ENCODE measurements around the gene HDAC5. TPM values are rescaled to one million over a fixed set of nuclear protein-coding genes. Genes with fewer than 3 reads are reported as not detected.

HDAC5 gene
- total RNA-seq (2014; rRNA removed; shearing (Covaris generic)): 84.4 and 98.7 TPM in 2 replicates
- polyA plus RNA-seq (2016; fragmentation: Nextera tagmentation; extraction: Ambion mirVana): 28.5 and 32.2 TPM in 2 replicates

GRCh38 chr17:44123356-44124117, at the start of gene HDAC5:
TSS of gene HDAC5 (minus strand) at chr17:44123641. CDS start at chr17:44117515, 6,126 bp downstream.
- in situ Hi-C loops (cut with MboI): no loop called here
- peak within 1 kb of the TSS; percentile 78 for H3K4me3 ChIP-seq
- WGBS, 2 experiments (ENCODE audit: low coverage in 1 of 2, low lambda C conversion rate in 2 of 2, missing lambda C conversion rate in 2 of 2): 1 to 3% methylated on average over 31 to 75 of the region's 78 CpGs
- no peaks in the 10 kb centered on the region for H3K9me3 ChIP-seq (ENCODE audit: low read depth)
- H3F3A ChIP-seq (ENCODE audit: insufficient read depth): no peaks in the 10 kb centered on the region
- H3K4me1 ChIP-seq (ENCODE audit: insufficient read depth): peaks cover 14% of the 10 kb centered on the region
- no peaks in the 10 kb centered on the region for H4K20me1 ChIP-seq (ENCODE audit: insufficient read depth)
- H3K9me2 ChIP-seq (ENCODE audit: insufficient read depth): no peaks in the 10 kb centered on the region
- no peaks in the 10 kb centered on the region for H3K27me3 ChIP-seq (replicated peaks; ENCODE audit: insufficient read depth)
- TF ChIP-seq EZH2 (IDR thresholded peaks at IDR 0.05; ENCODE audit: insufficient read depth, poor library complexity, severe bottlenecking): no peak
- no peak for TF ChIP-seq EZH2phosphoT487 (IDR thresholded peaks at IDR 0.05; ENCODE audit: insufficient read depth, low read depth)
- no peaks in the 10 kb centered on the region for H3K36me3 ChIP-seq (ENCODE audit: low read depth)
- peaks cover 48% of the 10 kb centered on the region for H3K79me2 ChIP-seq (ENCODE audit: insufficient read depth)
- peak within 1 kb of the TSS; percentile 75 for H2AFZ ChIP-seq
- H3K9ac ChIP-seq: peak within 1 kb of the TSS; percentile 94
- peak; percentile 96 for DNase-seq
- peak within 1 kb of the TSS; percentile 98 for H3K27ac ChIP-seq
- peak within 1 kb of the TSS; percentile 89 for H3K4me2 ChIP-seq (ENCODE audit: unreplicated experiment)

GRCh38 chr17:44171931-44172455, 48.6 kb upstream of the HDAC5 start:
- 56 to 62% methylated on average over 17 of the region's 17 CpGs for WGBS, 2 experiments (ENCODE audit: low coverage in 1 of 2, low lambda C conversion rate in 2 of 2, missing lambda C conversion rate in 2 of 2)
- in situ Hi-C loops (cut with MboI): no loop called here

GRCh38 chr17:44170499-44171201, 47.2 kb upstream of the HDAC5 start, which contains the start of gene ASB16:
TSS of gene ASB16 (plus strand) at chr17:44170704. CDS start at chr17:44170790, 86 bp downstream.
- H3K27me3 ChIP-seq (replicated peaks; ENCODE audit: insufficient read depth): no peaks in the 10 kb centered on the region
- H3K79me2 ChIP-seq (ENCODE audit: insufficient read depth): no peaks in the 10 kb centered on the region
- WGBS, 2 experiments (ENCODE audit: low coverage in 1 of 2, low lambda C conversion rate in 2 of 2, missing lambda C conversion rate in 2 of 2): 31 to 35% methylated on average over 21 of the region's 21 CpGs
- no peak within 1 kb of the TSS for H3K4me3 ChIP-seq
- in situ Hi-C loops (cut with MboI): no loop called here
- H3K9me2 ChIP-seq (ENCODE audit: insufficient read depth): no peaks in the 10 kb centered on the region
- H3K4me1 ChIP-seq (ENCODE audit: insufficient read depth): no peaks in the 10 kb centered on the region
- H3K9me3 ChIP-seq (ENCODE audit: low read depth): no peaks in the 10 kb centered on the region
- no peak within 1 kb of the TSS for H2AFZ ChIP-seq
- no peak within 1 kb of the TSS for H3K4me2 ChIP-seq (ENCODE audit: unreplicated experiment)
- no peak within 1 kb of the TSS for H3K9ac ChIP-seq
- H3K27ac ChIP-seq: no peak within 1 kb of the TSS
- 0 out of 2 replicates have a peak, but pooled peaks cover 3% of the 10 kb centered on the region for H3K36me3 ChIP-seq (ENCODE audit: low read depth)
- no peaks in the 10 kb centered on the region for H3F3A ChIP-seq (ENCODE audit: insufficient read depth)
- DNase-seq: peak; percentile 47
- no peaks in the 10 kb centered on the region for H4K20me1 ChIP-seq (ENCODE audit: insufficient read depth)
- no peak for TF ChIP-seq EZH2phosphoT487 (IDR thresholded peaks at IDR 0.05; ENCODE audit: insufficient read depth, low read depth)
- no peak for TF ChIP-seq EZH2 (IDR thresholded peaks at IDR 0.05; ENCODE audit: insufficient read depth, poor library complexity, severe bottlenecking)

More at GRCh38 chr17:44171931-44172455, 48.6 kb upstream of the HDAC5 start:
- no peaks in the 10 kb centered on the region for H3K79me2 ChIP-seq (ENCODE audit: insufficient read depth)
- no peak overlapping the region for H3K9ac ChIP-seq
- H3K36me3 ChIP-seq (ENCODE audit: low read depth): peaks cover 4% of the 10 kb centered on the region; the same call in 1 of the 2 replicates
- H3K4me2 ChIP-seq (ENCODE audit: unreplicated experiment): no peak overlapping the region
- H3K9me2 ChIP-seq (ENCODE audit: insufficient read depth): no peaks in the 10 kb centered on the region
- no peak overlapping the region for H3K4me3 ChIP-seq
- no peak for DNase-seq
- TF ChIP-seq EZH2phosphoT487 (IDR thresholded peaks at IDR 0.05; ENCODE audit: insufficient read depth, low read depth) (no peak), EZH2 (IDR thresholded peaks at IDR 0.05; ENCODE audit: insufficient read depth, poor library complexity, severe bottlenecking) (no peak)
- H2AFZ ChIP-seq: no peak overlapping the region
- no peak overlapping the region for H3K27ac ChIP-seq
- H3K27me3 ChIP-seq (replicated peaks; ENCODE audit: insufficient read depth): no peaks in the 10 kb centered on the region
- H3F3A ChIP-seq (ENCODE audit: insufficient read depth): no peaks in the 10 kb centered on the region
- no peaks in the 10 kb centered on the region for H4K20me1 ChIP-seq (ENCODE audit: insufficient read depth)
- H3K9me3 ChIP-seq (ENCODE audit: low read depth): no peaks in the 10 kb centered on the region
- H3K4me1 ChIP-seq (ENCODE audit: insufficient read depth): no peaks in the 10 kb centered on the region

GRCh38 chr17:44170135-44170498, 46.7 kb upstream of the HDAC5 start:
- TF ChIP-seq EZH2 (IDR thresholded peaks at IDR 0.05; ENCODE audit: insufficient read depth, poor library complexity, severe bottlenecking) (no peak), EZH2phosphoT487 (IDR thresholded peaks at IDR 0.05; ENCODE audit: insufficient read depth, low read depth) (no peak)
- Histone ChIP-seq H3K4me3 (no peak overlapping the region), H3K27me3 (replicated peaks; ENCODE audit: insufficient read depth) (no peaks in the 10 kb centered on the region), H3F3A (ENCODE audit: insufficient read depth) (no peaks in the 10 kb centered on the region), H3K36me3 (ENCODE audit: low read depth) (no peaks in the 10 kb centered on the region), H3K9me3 (ENCODE audit: low read depth) (no peaks in the 10 kb centered on the region), H3K4me1 (ENCODE audit: insufficient read depth) (no peaks in the 10 kb centered on the region), H2AFZ (no peak overlapping the region), H4K20me1 (ENCODE audit: insufficient read depth) (no peaks in the 10 kb centered on the region), H3K9me2 (ENCODE audit: insufficient read depth) (no peaks in the 10 kb centered on the region), H3K4me2 (ENCODE audit: unreplicated experiment) (no peak overlapping the region), H3K9ac (no peak overlapping the region), H3K79me2 (ENCODE audit: insufficient read depth) (no peaks in the 10 kb centered on the region), H3K27ac (no peak overlapping the region)
- 64 to 69% methylated on average over 5 of the region's 5 CpGs for WGBS, 2 experiments (ENCODE audit: low coverage in 1 of 2, low lambda C conversion rate in 2 of 2, missing lambda C conversion rate in 2 of 2)
- DNase-seq: no peak
- in situ Hi-C loops (cut with MboI): no loop called here
